Eye (tissue), 1 donor: ENCODE results near the gene NUFIP1.
"Not testable (repeated sequence)": the region's sequence is repeated elsewhere in the genome, so short reads cannot be mapped to it uniquely, and the experiment has no call there.

Experiments
- DNase-seq: peaks from one replicate; pipeline ENCODE4 v3.0.0-alpha.2; 2015

The NUFIP1 gene

DNA sequence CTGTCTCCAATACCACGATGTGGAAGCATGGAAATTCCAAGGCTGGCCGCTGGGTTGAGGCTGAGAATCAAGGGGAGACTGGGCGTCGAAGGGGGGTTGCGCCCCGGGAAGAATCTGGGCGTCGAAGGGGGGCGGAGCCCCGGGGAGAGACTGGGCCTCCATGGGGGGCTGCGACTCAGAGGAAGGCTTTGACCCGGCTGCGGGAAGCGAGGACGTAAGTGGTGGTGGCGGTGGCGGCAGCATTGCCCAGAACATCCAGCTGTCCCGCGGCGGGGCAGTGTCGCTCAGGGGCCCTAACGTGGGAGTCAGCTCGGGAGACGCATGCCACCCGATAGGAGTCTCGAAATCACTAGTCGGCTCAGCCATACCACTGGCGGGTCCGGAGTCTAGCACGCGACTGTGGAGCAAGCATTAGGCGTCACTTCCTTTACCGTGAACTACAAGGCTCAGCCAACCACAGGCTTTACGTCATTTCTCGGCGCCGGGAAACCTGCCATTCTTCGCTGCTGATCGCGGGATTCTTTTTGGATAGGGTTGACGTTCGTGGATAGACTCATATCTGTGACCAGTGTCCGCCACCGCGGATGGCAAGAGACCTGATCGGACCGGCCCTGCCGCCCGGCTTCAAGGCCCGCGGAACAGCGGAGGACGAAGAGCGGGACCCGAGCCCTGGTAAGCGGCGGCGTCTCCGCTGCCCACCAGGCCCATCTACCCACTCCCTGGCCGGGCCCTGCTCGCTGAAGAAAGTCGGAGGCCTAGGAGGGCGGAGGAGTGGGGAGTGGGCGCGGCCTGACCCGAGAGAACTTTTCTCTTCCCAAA is at the start of gene NUFIP1, which contains the start of gene GPALPP1:
Gene NUFIP1, minus strand, starts transcription at position 401 of the 819 bp plus-strand sequence. Its CDS starts 35 bp downstream, at position 366.
Gene GPALPP1, plus strand, starts transcription at position 468 of the 819 bp plus-strand sequence. Its CDS starts 117 bp downstream, at position 585.
- peak; percentile 98 for DNase-seq

DNA sequence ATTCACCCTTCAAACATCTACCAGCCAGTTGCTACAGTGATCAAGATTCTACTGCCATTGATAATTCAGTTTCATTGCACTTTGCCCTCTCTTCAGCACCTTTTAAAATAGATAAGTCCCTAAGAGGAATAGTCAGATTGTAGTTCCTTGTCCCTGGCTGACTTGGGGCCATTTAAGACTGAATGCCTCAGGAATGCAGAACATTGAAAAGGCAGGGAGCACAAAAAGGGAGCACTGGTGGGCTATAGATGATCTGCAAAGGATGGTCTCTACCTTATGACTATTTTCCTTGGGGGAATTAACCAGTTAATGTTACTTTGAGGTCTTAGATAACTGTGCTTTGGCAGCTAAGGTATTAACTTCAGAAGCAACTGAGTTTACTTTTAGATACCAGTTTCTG is 46.9 kb upstream of the NUFIP1 start:
- DNase-seq: no peak

DNA sequence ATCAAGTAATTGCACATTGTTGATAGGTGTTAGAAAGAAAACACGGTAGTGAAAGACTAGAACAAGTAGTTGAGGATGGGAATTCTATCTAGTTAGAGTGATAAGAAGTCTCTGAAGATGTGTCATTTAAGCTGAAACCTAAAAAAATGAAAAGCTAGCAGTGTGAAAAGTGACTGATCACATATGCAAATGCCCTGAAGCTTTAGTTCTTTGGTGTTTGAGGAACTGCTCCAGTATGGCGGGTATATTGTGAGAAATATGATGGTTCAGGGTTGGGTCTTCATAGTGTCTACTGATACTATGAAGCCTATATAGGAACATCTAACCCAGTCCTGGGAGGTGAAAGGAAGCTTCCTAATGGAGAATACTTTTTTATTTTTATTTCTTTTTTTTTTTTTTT is 45.1 kb upstream of the NUFIP1 start:
- DNase-seq: no peak

DNA sequence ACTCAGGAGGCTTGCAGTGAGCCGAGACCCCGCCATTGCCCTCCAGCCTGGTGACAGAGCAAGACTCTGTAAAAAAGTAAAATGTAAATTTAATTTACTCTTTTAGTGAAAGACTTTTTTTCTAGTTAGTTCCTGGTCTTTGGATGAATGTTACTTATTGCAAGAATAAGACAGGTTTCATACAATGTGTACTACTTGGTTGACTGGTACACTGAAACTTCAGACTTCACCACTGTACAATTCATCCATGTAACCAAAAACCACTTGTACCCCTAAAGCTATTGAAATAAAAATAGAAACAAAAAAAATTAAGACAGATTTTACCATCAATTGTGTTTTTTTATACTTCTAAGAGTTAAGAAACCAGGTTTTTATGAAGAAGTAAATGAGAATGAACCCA is 35.6 kb upstream of the NUFIP1 start:
- DNase-seq: no peak

DNA sequence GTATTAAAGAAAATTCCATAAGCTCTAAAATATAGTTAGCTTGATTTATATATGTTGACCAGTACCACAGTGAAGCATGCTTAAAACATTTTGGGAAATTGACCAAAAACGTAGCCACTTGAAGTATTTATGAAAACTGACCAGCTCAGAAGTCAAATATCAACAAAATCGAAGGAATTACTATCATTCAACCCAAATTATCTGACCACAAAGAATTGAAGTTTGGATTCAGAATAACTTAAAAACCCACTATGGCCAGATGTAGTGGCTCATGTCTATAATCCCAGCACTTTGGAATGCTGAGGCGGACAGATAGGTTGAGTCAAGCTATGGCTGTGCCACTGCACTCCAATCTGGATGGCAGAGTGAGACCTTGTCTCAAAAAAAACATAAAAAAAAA is 32.0 kb upstream of the NUFIP1 start:
- no peak for DNase-seq

DNA sequence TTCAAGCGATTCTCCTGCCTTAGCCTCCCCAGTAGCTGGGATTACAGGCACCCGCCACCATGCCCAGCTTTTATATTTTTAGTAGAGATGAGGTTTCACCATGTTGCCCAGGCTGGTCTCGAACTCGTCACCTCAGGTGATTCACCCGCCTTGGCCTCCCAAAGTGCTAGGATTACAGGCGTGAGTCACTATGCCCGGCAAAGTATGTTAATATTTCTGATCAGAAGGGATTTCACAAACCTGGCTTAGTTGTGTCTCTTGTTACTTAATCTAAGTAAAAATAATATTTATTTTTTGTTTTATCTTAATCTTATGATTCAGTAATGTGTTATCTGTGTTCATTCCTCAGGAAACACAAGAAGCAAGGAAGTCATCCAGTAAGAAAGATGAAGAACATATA is 30.7 kb upstream of the NUFIP1 start:
- DNase-seq: not testable (repeated sequence)

DNA sequence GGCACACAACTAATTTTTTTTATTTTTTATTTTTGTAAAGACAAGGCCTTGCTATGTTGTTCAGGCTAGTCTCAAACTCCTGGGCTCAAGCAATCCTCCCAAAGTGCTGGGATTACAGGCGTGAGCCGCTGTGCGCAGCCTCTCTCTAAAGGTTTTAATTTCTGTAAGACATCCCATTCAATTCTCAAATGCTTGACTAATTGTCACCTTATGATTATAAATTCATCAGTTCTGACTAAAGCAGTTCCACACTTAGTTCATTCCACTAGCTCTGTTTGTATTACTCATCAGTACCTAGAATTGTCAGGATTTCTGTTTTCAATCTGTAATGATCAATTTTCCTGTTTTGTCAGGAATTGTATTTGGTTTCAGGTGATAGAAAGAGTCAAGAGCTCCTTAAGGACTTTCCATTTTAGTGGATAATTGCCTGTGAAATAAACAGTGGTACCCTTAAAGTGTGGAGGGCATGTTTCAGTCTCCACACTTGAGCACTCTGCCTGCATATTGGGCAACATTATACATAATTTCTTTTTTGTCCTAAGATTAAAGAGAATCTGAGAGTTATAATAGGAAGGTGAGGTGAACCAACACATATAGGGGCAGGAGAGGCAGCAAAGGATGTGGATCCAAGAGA is 27.6 kb upstream of the NUFIP1 start:
- no peak for DNase-seq

DNA sequence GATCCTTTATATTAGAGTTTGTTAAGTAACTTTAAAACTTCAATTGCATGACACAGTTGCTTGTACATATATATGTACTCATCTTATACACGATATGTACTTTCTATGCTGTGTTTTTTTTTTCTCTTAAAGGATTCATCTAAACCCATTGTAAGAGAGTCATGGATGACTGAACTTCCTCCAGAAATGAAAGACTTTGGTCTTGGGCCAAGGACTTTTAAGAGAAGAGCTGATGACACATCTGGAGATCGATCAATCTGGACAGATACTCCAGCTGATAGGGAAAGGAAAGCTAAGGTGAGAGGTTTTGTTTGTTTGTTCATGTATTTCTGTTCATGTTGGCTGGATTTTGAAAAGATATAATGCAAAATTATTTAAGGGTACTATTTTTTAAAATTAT is 26.0 kb upstream of the NUFIP1 start:
- DNase-seq: no peak

DNA sequence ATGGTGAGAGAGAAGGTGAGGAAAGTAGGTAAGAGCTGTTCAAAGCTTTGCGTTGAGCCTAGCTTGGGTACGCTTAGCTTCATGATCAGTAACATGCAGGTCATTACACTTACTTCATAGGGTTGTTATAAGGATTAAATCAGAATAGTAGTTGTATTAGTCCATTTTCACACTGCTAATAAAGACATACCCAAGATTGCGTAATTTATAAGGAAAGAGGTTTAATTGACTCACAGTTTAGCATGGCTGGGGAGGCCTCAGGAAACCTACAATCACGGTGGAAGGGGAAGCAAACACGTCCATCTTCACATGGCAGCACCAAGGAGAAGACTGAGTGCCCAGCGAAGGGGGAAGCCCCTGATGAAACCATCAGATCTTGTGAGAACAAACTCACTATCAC is 21.9 kb upstream of the NUFIP1 start:
- DNase-seq: no peak

DNA sequence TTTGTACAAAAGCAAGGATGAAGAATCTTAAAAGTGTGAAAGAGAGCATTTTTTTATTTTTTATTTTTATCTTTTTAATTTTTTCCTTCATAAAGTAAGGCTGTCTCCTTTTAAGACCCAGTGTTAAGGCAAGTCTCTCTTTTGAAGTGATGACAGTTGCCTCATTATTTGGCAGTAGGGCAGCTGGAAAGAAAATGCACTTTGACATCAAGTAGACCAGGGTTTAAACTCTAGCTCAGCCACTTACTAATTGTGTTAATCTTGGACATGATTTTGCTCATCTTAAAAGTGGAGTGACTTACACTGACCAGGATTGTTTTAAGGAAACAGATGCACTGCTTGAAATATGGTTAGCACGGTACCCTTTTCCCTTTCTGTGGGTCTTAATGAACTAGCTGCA is 18.6 kb upstream of the NUFIP1 start:
- no peak for DNase-seq

DNA sequence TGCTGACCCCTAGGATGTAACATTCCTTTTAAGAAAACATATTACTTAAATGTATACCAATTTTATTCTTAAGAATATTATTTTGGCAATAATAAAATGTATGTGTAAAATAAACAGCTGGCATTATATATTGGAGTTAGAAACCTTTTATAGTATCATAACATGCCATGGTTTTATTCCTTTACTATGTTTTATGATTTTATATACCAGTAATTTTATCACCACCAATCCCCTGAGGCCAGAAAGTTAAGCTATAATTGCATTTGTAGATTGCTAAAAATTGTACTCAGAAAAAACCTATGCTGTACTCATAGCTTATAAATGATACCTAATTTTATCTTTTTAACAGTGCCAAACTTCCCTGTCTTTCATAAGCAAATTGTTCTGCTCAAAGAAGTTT is 18.0 kb upstream of the NUFIP1 start:
- DNase-seq: no peak

DNA sequence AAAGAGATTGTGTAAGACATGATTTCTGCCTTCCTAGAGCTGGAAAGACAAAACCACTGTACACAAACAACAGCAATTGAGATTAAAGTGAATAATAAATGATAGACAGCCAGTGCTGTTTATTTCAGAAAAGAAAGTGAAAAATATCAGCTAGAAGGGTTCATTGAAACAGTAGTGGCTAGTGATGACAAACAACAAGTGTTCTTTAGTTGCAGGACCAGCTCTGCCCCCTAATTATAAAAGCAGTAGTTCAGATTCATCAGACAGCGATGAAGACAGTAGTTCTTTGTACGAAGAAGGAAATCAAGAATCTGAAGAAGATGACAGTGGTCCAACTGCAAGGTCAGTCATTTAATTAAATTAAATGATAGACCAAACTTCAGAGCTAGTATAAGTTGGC is 14.8 kb upstream of the NUFIP1 start:
- no peak for DNase-seq

DNA sequence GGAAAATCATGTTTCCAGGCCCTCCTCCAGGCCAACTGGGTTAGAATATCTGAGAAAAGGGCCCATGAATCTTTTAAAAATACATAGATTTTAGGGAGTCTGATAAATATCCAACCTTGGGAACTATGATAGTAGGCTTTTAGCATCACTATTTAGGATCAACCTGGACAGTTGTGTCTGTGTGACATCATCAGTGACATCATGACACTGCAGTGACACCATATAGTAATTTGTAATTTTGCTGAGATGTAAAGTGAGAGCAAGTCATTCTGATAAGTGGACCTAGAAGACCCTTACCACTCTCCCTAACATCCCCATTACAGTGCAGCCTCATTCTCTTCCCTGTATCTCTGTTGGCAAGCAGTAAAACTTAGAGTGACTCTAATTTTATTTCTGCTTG is 14.1 kb upstream of the NUFIP1 start:
- DNase-seq: no peak

DNA sequence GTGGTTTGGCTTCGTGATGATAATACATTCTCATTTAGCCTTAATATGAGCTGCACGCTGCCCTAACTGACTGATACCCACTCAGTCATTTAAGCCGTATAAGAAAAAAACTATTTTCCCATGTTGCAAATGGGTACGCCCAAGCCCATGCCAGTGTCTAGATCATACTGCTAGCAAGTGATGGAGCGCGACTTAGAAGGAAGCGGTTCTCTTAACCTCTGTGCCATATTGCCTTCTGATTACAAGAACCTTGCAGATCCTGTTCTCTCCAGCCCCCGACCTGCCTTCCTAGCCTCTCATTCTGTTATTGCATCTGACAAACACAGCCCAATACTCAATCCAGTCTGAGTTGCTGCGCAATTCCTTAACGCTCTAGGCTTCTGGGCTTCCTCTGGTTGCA is 670 bp upstream of the NUFIP1 start:
- no peak for DNase-seq

DNA sequence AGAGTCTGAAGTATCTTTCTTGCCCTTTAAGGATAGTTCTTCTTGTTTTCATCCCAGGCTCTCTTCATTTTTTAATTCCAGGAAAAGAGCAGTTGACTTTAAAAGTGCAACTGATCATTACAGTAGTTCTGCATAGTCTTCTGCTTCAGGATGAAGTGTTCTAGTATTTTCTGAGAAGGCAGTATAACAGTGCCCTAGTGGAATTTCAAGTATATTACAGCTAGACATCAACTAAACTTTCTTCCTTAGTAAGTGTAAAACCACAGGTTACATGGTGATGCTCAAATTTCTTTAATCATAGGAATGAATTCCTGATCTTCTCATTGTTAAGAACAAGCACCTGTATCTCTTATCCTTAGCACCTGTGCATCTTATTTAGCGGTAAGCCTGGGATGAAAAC is 10.9 kb downstream of the NUFIP1 start:
- DNase-seq: no peak

DNA sequence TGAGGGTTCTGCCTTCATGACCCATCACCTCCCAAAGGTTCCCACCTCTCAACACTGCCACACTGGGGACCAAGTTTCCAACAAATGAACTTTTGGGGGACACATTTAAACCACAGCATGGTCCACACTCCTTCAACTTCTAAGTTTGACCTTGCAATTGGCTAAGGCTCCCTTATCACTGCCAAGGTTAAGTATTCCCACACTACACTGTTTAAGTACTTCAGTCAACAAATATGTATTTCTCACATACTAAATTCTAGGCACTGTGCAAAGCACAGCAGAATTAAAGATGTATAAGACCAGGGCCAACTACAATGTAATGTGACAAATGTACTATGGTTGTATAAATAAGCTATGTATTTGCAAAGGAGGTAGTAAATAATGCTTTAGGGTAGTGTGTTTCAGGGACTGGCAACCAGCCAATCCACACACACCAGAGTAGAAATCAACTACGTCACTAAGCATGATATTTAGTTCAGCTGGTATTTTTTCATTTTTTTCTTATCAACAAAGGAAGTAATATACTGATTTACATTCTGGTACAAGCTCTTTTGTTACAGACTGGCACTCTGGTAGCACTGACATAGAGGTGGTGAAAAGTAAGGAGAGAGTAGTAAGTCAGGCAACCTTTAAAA is 12.2 kb downstream of the NUFIP1 start:
- DNase-seq: no peak

DNA sequence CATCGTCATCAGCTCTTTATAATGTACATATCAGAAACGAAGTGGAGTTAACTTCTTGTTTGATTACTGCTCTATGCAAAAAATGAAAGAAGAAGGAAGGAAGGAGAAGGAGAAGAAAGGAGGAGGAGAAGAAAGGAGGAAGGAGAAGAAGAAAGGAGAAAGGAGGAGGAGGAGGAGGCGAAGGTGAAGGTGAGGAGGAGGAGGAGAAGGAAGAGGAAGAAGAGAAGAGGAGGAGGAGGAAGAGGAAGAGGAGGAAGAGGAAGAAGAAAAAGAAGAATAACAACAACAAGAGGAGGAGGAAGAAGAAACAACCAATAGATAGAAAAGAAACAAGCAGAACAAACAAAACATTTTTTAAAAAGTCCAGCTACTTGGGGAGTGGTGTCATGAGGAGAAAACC is 13.1 kb downstream of the NUFIP1 start:
- no peak for DNase-seq

DNA sequence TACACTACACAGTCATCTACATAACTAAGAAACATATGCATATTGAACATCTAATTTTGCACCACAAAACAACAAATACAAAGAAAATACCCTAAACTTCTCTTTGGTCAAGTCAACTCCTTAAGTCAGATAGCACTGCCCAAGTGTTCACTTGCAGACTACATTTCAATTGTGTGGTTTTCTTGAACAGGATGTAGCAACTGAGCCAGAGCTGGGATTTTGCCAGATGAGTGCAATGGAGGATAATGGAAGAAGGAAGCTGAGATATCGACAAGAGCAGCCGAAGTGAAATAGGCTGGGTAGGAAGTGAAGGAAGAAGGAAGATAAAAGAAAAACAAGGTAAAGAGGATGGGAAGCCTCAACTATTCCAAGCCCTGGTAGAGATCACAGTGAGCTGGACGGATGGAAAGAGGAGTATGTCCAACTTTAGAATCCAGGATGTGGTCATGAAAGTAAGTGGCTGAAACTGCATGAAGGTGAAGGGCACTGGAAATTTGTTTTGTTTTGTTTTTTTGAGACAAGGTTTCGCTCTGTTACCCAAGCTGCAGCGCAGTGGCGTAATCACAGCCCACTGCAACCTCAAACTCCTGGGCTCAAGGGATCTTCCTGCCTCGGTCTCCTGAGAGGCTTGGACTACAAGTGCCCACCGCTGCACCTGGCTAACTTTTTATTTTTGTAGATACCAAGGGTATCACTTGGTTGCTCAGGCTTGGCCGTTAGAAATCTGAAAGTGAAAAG is 15.0 kb downstream of the NUFIP1 start:
- no peak for DNase-seq

DNA sequence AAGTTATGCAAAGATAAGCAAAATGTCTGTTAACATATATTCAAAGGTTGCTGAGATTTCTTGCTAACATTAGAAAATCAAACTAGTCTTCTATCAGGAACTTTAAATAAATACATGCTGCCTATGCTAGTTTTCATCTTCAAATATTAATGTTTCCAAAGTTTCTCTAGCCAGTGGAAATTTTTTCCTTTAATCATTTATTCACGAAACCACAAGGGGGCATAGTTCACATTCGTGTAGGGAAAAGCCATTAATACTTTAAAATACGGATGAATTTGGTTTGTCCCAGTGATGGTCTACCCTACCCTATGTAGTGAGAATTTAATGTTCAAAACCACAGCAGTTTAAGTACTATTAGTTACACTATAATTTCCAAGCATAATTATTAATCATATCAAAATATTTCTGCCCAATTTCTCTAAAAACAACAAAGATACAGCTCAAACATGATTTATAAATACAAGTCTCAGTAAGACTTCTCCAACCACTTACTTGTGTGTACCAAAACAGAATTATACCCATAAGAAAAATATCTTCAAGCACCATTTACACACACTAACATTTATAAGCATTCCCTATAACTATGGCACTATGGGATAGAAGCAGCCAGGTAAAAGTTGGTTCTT is 16.2 kb downstream of the NUFIP1 start:
- peak; percentile 57 for DNase-seq

DNA sequence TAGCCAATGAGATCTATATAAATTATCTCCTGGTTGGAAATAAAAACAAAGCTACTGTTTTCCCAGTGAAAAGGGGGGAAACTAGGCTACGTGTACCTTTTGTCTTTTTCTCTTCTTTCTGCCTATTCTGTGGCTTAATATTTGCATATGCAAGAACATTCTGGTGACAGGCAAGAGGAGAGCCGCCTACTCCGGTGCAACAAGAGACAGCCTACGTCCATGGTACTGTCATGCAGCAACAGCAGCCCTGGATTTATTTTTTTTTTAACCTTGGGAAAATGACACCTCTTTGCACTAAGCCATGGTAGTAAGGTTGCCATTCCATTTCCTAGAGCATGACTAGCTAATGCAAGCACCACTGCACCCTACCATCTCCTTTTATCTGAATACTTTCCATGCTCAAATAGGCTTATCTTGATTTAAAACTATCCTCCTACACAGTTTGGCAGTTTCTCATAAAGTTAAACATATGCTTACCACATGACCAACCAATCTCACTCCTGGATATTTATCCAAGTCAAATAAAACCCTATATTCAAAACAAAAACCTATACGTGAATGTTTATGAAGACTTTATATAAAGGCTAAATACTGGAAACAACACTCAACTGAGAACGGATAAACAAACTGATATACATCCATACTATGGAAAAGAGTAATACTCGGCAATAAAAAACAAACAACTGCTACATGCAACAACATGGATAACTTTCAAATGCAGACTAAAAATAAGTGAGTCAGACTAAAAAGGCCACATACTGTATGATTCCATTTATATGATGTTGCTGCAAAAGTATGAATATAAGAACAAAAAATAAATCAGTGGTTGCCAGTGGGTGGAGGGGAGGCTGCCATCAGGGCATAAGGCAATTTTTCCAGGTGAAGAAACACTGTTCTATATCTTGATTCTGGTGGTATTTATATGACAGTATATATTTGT is 17.3 kb downstream of the NUFIP1 start:
- DNase-seq: no peak
